ENCODE data around the gene ARID3A. TPM values are rescaled to one million over a fixed set of nuclear protein-coding genes. Genes with fewer than 3 reads are reported as not detected.

ARID3A gene
- total and polyA plus RNA-seq, 2 of the 13 experiments (the other 11 are each of a cell fraction or from before 2014, with no cell fraction given), result 71.3 to 77.9 TPM

- Histone ChIP-seq H3K4me3 (replicated peaks in 1 of 3; ENCODE audit: insufficient read depth in 1 of 3, low read depth in 2 of 3, low read length in 3 of 3) (no peak overlapping the region), H3K4me1 (ENCODE audit: insufficient read depth, low read length) (peaks cover 22% of the 10 kb centered on the region), H3K79me2 (ENCODE audit: insufficient read depth, low read length) (no peaks in the 10 kb centered on the region), H2AFZ (ENCODE audit: low read length) (no peak overlapping the region), H3K4me2 (ENCODE audit: low read depth, low read length) (no peak overlapping the region), H3K9me3 (ENCODE audit: low read length) (no peaks in the 10 kb centered on the region), H3K27ac (ENCODE audit: extremely low read length, insufficient read depth, low read length) (no peak overlapping the region), H3K27me3 (ENCODE audit: control insufficient read depth in 1 of 2, insufficient read depth in 2 of 2, low read length in 2 of 2) (peaks cover 15 to 40% of the 10 kb centered on the region in 2 experiments), H3K36me3 (replicated peaks in 1 of 2; ENCODE audit: control insufficient read depth in 1 of 2, insufficient read depth in 2 of 2, low read length in 2 of 2) (no peaks in the 10 kb centered on the region; a peak in 1 of 5 replicates), H3K9ac (ENCODE audit: insufficient read depth, low read depth, low read length) (no peak overlapping the region), H4K20me1 (ENCODE audit: insufficient read depth, low read length) (no peaks in the 10 kb centered on the region)
- BruUV-seq (replicated peaks), result no TSS peak
- CTCF ChIA-PET (ENCODE audit: low intra/inter-chr PET ratio, low total read pairs), result no interaction called here
- 8% methylated on average over 8 of the region's 32 CpGs for WGBS (ENCODE audit: low lambda C conversion rate)
- POLR2A ChIA-PET, result no interaction called here
- no peak for FAIRE-seq
- DNase-seq (ENCODE audit: low spot score), result no peak
- in situ Hi-C loops (cut with HindIII; ENCODE audit: extremely low pct_ligation_motif_present, low pct_unique_long_range_greater_than_20kb), result no loop called here
- no peak for ATAC-seq
- intact Hi-C loops (cut with micrococcal nuclease; ENCODE audit: unreplicated experiment), result no loop called here
- no peak for TF ChIP-seq ZNF496 (CRISPR knock-in tag; IDR thresholded peaks at IDR 0.05; ENCODE audit: insufficient replicate concordance)
- 0 out of 2 replicates have a peak, but pooled peaks have one; percentile 14 for TF ChIP-seq KDM5B (CRISPR knock-in tag; IDR thresholded peaks at IDR 0.05; ENCODE audit: borderline replicate concordance)
- TF ChIP-seq FOXM1 (CRISPR knock-in tag; IDR thresholded peaks at IDR 0.05), result no peak
- TF ChIP-seq ZNF333 (CRISPR knock-in tag; IDR thresholded peaks at IDR 0.05; ENCODE audit: borderline replicate concordance), result no peak
- TF ChIP-seq MXD1 (CRISPR knock-in tag; IDR thresholded peaks at IDR 0.05), result peak; percentile 32; the same call in 1 of the 2 replicates
- TF ChIP-seq SRSF1 (optimal IDR thresholded peaks at IDR 0.05; ENCODE audit: low read depth, low read length), result no peak
- no peak for TF ChIP-seq RERE (CRISPR knock-in tag; IDR thresholded peaks at IDR 0.05; ENCODE audit: low read depth)
- no peak for TF ChIP-seq ZNF674 (CRISPR knock-in tag; IDR thresholded peaks at IDR 0.05; ENCODE audit: low read depth)
- no peak for TF ChIP-seq ZNF605 (CRISPR knock-in tag; IDR thresholded peaks at IDR 0.05)
- no peak for TF ChIP-seq ESRRA (CRISPR knock-in tag; IDR thresholded peaks at IDR 0.05; ENCODE audit: low read depth)
- TF ChIP-seq TBX2 (CRISPR knock-in tag; IDR thresholded peaks at IDR 0.05; ENCODE audit: borderline replicate concordance), result no peak
- TF ChIP-seq DMTF1 (CRISPR knock-in tag; IDR thresholded peaks at IDR 0.05), result no peak
These were observed 78.5 kb downstream of the ARID3A start for GRCh38 chr19:1004204-1004802.

All from HepG2 (cell line).